ENCODE results near the gene DBET.
"Not testable (repeated sequence)": the region's sequence is repeated elsewhere in the genome, so short reads cannot be mapped to it uniquely, and the experiment has no call there.

DNA sequence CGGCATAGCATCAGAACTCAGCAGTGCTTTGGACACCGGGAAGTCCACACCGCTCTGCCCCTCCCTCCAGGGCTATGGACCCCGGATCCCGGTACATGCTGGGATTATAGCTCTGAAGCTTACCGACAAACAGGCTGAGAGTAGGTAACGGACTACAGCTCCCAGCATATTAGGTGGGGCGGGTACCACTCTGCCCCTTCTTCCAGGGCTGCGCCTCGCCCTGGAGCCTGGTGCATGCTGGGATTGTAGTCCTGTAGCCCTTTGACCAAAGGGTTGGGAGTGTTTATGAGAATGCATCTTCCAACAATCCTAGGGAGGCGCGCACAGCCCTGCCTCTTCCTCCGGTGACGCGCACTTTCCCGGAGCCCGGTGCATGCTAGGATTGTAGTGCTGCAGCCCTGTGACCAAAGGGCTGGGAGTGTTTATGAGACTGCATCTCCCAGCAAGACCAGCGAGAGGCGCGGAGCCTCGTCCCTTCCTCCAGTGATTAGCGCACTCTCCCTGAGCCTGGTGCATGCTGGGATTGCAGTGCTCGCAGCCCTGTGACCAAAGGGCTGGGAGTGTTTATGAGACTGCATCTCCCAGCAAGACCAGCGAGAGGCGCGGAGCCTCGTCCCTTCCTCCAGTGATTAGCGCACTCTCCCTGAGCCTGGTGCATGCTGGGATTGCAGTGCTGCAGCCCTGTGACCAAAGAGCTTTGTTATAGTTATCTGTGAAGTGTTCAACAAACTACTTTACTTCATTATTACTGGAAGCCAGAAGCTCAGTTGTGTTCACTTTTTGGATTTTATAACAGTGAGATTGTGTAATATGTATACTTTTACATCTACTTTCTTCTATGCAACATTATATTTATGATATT is 14.7 kb upstream of the DBET start:
- TF ChIP-seq POLR2AphosphoS5 (IDR thresholded peaks at IDR 0.05), result not testable (repeated sequence)
- TF ChIP-seq, protein P1, sequence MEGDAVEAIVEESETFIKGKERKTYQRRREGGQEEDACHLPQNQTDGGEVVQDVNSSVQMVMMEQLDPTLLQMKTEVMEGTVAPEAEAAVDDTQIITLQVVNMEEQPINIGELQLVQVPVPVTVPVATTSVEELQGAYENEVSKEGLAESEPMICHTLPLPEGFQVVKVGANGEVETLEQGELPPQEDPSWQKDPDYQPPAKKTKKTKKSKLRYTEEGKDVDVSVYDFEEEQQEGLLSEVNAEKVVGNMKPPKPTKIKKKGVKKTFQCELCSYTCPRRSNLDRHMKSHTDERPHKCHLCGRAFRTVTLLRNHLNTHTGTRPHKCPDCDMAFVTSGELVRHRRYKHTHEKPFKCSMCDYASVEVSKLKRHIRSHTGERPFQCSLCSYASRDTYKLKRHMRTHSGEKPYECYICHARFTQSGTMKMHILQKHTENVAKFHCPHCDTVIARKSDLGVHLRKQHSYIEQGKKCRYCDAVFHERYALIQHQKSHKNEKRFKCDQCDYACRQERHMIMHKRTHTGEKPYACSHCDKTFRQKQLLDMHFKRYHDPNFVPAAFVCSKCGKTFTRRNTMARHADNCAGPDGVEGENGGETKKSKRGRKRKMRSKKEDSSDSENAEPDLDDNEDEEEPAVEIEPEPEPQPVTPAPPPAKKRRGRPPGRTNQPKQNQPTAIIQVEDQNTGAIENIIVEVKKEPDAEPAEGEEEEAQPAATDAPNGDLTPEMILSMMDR (IDR thresholded peaks at IDR 0.05), result not testable (repeated sequence)

Measured in breast epithelium (tissue), 3 donors.